Measurements from ENCODE around the gene UBE2O. TPM values are rescaled to one million over a fixed set of nuclear protein-coding genes. Genes with fewer than 3 reads are reported as not detected.
A peak's percentile ranks its signal among the peaks of the same experiment; 100 is the strongest.

The UBE2O gene
- total and polyA plus RNA-seq, 11 donors: 16.0 to 36.1 (median 30.7) TPM

- Histone ChIP-seq H3K36me3 (peaks cover 0 to 56% (median 9%) of the 10 kb centered on the region in 9 donors), H3K27ac (no peak overlapping the region), H3K9me3 (no peaks in the 10 kb centered on the region), H3K4me1 (peaks cover 0 to 12% (median 2%) of the 10 kb centered on the region in 12 donors), H3K27me3 (no peaks in the 10 kb centered on the region), H3K4me3 (no peak overlapping the region)
- intact Hi-C loops (cut with DNase I): loop anchor here in 1 of 10 donors (5.0 kb wide), 1 partner anchor 77 kb away; no protein-coding TSS in a partner anchor
- ATAC-seq (peak in 3 of 4 donors; percentile 6 to 37 (median 23)), DNase-seq (peak in 1 of 5 donors; percentile 53)
- 73 to 85% (median 81%) methylated on average over 7 to 13 of the region's 13 CpGs for WGBS, 4 donors
- no peak for TF ChIP-seq CTCF (IDR thresholded peaks at IDR 0.05)
- TF ChIP-seq POLR2A (IDR thresholded peaks at IDR 0.05): no peak
Measured at GRCh38 chr17:76469991-76470739, 17.2 kb upstream of the UBE2O start.

- peaks cover 0 to 48% (median 9%) of the 10 kb centered on the region in 9 donors for H3K36me3 ChIP-seq
- no peaks in the 10 kb centered on the region for H3K27me3 ChIP-seq
- no peak for TF ChIP-seq POLR2A (IDR thresholded peaks at IDR 0.05)
- no peaks in the 10 kb centered on the region for H3K9me3 ChIP-seq
- intact Hi-C loops (cut with DNase I): loop anchor here in 1 of 10 donors (5.0 kb wide), 1 partner anchor 78 kb away; no protein-coding TSS in a partner anchor
- ATAC-seq (no peak), DNase-seq (peak in 1 of 5 donors; percentile 54)
- H3K4me3 ChIP-seq: no peak overlapping the region
- H3K4me1 ChIP-seq: peaks cover 0 to 12% (median 2%) of the 10 kb centered on the region in 12 donors
- WGBS, 4 donors: 93 to 94% (median 94%) methylated on average over 24 to 38 of the region's 38 CpGs
- no peak overlapping the region for H3K27ac ChIP-seq
Measured at GRCh38 chr17:76469076-76469990, 16.4 kb upstream of the UBE2O start.

DNA sequence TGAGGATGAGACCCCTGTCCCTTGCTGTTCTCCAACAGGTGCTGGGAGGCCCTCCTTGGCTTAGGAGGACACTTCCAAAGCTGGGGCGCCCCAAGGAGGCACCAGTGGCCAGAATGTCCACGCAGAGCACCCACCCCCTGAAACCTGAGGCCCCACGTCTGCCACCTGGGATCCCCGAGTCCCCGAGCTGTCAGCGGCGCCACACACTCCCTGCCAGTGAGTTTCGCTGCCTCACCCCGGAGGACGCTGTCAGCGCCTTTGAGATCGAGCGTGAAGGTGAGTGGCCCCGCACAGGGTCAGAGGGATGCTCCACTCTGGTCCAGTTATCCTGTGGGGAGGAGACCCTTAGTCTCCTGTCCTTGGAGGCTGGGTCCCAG lies 15.7 kb upstream of the UBE2O start:
- TF ChIP-seq CTCF (IDR thresholded peaks at IDR 0.05) (no peak), POLR2A (IDR thresholded peaks at IDR 0.05) (no peak)
- intact Hi-C loops (cut with DNase I): loop anchor here in 1 of 10 donors (5.0 kb wide), 1 partner anchor 79 kb away; no protein-coding TSS in a partner anchor
- Histone ChIP-seq H3K27ac (no peak overlapping the region), H3K27me3 (no peaks in the 10 kb centered on the region), H3K9me3 (no peaks in the 10 kb centered on the region), H3K4me1 (peaks cover 0 to 12% (median 2%) of the 10 kb centered on the region in 12 donors), H3K36me3 (peaks cover 0 to 41% (median 7%) of the 10 kb centered on the region in 9 donors), H3K4me3 (no peak overlapping the region)
- DNase-seq (peak in 1 of 5 donors; percentile 39), ATAC-seq (no peak)
- WGBS, 4 donors: 89 to 95% (median 93%) methylated on average over 7 to 14 of the region's 14 CpGs

GRCh38 chr17:76467809-76468633 lies 15.1 kb upstream of the UBE2O start:
- ATAC-seq: no peak
- H3K27ac ChIP-seq: no peak overlapping the region
- H3K4me3 ChIP-seq: no peak overlapping the region
- TF ChIP-seq POLR2A (IDR thresholded peaks at IDR 0.05) (no peak), CTCF (IDR thresholded peaks at IDR 0.05) (no peak)
- intact Hi-C loops (cut with DNase I): loop anchor here in 3 of 10 donors (2.0 to 5.0 kb wide), 3 partner anchors 37 to 79 kb away; no protein-coding TSS in a partner anchor
- DNase-seq: peak in 1 of 5 donors; percentile 44
- no peaks in the 10 kb centered on the region for H3K9me3 ChIP-seq
- H3K36me3 ChIP-seq: peaks cover 0 to 35% (median 5%) of the 10 kb centered on the region in 9 donors
- no peaks in the 10 kb centered on the region for H3K27me3 ChIP-seq
- WGBS, 4 donors: 57 to 91% (median 82%) methylated on average over 1 to 8 of the region's 8 CpGs
- peaks cover 0 to 12% (median 2%) of the 10 kb centered on the region in 12 donors for H3K4me1 ChIP-seq
